ENCODE results near the gene MFSD1. TPM values are rescaled to one million over a fixed set of nuclear protein-coding genes. Genes with fewer than 3 reads are reported as not detected.

Gene MFSD1
- total and polyA plus RNA-seq, 9 of the 15 experiments (the other 6 are each of a cell fraction or from before 2014, with no cell fraction given) = 8.7 to 49.5 (median 28.6) TPM

- intact Hi-C loops (cut with micrococcal nuclease) (no loop called here), in situ Hi-C loops (cut with MboI) (no loop called here)
- H3K27ac ChIP-seq (ENCODE audit: extremely low read depth, low read depth, low read length) = no peak overlapping the region
- H3K4me2 ChIP-seq (ENCODE audit: insufficient read depth, low read length) = no peak overlapping the region
- TF ChIP-seq, protein P1, sequence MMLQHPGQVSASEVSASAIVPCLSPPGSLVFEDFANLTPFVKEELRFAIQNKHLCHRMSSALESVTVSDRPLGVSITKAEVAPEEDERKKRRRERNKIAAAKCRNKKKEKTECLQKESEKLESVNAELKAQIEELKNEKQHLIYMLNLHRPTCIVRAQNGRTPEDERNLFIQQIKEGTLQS (IDR thresholded peaks at IDR 0.05) = peak; percentile 51; the same call in 1 of the 2 replicates
- TF ChIP-seq, protein P1 (CRISPR knock-in tag; conservative IDR thresholded peaks at IDR 0.05) = no peak
- 0 out of 2 replicates have a peak, but pooled peaks have one; percentile 28 for TF ChIP-seq FOXJ2 (tag; IDR thresholded peaks at IDR 0.05)
- no peak for TF ChIP-seq ZC3H4 (CRISPR knock-in tag; IDR thresholded peaks at IDR 0.05; ENCODE audit: borderline replicate concordance)
- ChIA-PET CTCF (ENCODE audit: low intra/inter-chr PET ratio) (interaction anchor here (0.6 kb wide), 1 partner anchor 19 kb away, joined by 4 read pairs; no protein-coding TSS in a partner anchor), POLR2A (interaction anchor here (0.7 kb wide), 1 partner anchor 16 kb away, joined by 4 read pairs; no protein-coding TSS in a partner anchor)
- no peaks in the 10 kb centered on the region for H3K9me3 ChIP-seq (replicated peaks; ENCODE audit: control insufficient read depth, insufficient read depth, low read depth, low read length)
- no peaks in the 10 kb centered on the region for H4K20me1 ChIP-seq (replicated peaks; ENCODE audit: control insufficient read depth, insufficient read depth, low read length)
- H3K36me3 ChIP-seq (ENCODE audit: control insufficient read depth, insufficient read depth, low read length) = no peaks in the 10 kb centered on the region; the same call in 2 of the 3 replicates
- FAIRE-seq (no peak), DNase-seq (ENCODE audit: extremely low read depth in 1 of 4, low spot score in 3 of 4) (no peak), ATAC-seq (no peak)
- no TSS peak for BruUV-seq (replicated peaks)
- no peak overlapping the region for H3K4me3 ChIP-seq
- no peak overlapping the region for H2AFZ ChIP-seq (ENCODE audit: low read depth, low read length)
- H3K27me3 ChIP-seq (ENCODE audit: control insufficient read depth in 2 of 2, insufficient read depth in 2 of 2, low read length in 2 of 2) = no peaks in the 10 kb centered on the region
- H3K79me2 ChIP-seq (ENCODE audit: control insufficient read depth, insufficient read depth, low read length) = no peaks in the 10 kb centered on the region
- 83% methylated on average over 4 of the region's 4 CpGs for WGBS (ENCODE audit: insufficient coverage, low coverage, missing lambda C conversion rate)
- H3K4me1 ChIP-seq (replicated peaks in 1 of 2; ENCODE audit: control insufficient read depth in 2 of 2, insufficient read depth in 2 of 2, low read length in 2 of 2) = peaks cover 13 to 52% of the 10 kb centered on the region in 2 experiments; a peak in 3 of 5 replicates
- no peaks in the 10 kb centered on the region for H3K9me1 ChIP-seq (ENCODE audit: control insufficient read depth, insufficient read depth, low read length)
- H3K9ac ChIP-seq (ENCODE audit: insufficient read depth in 1 of 2, low read depth in 2 of 2, low read length in 2 of 2) = no peak overlapping the region
Observed at GRCh38 chr3:158770741-158771350, 31.0 kb upstream of the MFSD1 start.

All from K562 (cell line).